ENCODE results near the gene PRELID1.
"Not testable (repeated sequence)": the region's sequence is repeated elsewhere in the genome, so short reads cannot be mapped to it uniquely, and the experiment has no call there.

The PRELID1 gene

GRCh38 chr5:177303121-177303924, at the start of gene PRELID1, which contains the start of gene RAB24:
PRELID1 (plus strand) TSS chr5:177303799; CDS start chr5:177303986, 187 bp downstream.
RAB24 (minus strand) TSS chr5:177303719; CDS start chr5:177303288, 431 bp downstream.
- DNase-seq: no peak

GRCh38 chr5:177256296-177256695, 47.3 kb upstream of the PRELID1 start:
- no peak for DNase-seq

GRCh38 chr5:177258711-177259110, 44.9 kb upstream of the PRELID1 start:
- DNase-seq: not testable (repeated sequence)

GRCh38 chr5:177260961-177261360, 42.6 kb upstream of the PRELID1 start:
- no peak for DNase-seq

- no peak for DNase-seq
Measured at GRCh38 chr5:177261510-177261909, 42.1 kb upstream of the PRELID1 start.

- no peak for DNase-seq
Measured at GRCh38 chr5:177264178-177264577, 39.4 kb upstream of the PRELID1 start.

GRCh38 chr5:177265395-177265794, 38.2 kb upstream of the PRELID1 start:
- no peak for DNase-seq

- DNase-seq: no peak
Measured at GRCh38 chr5:177269232-177269895, 34.2 kb upstream of the PRELID1 start.

- no peak for DNase-seq
Measured at GRCh38 chr5:177269976-177270375, 33.6 kb upstream of the PRELID1 start.

GRCh38 chr5:177270653-177271052, 32.9 kb upstream of the PRELID1 start:
- DNase-seq: no peak

- no peak for DNase-seq
Measured at GRCh38 chr5:177271113-177271512, 32.5 kb upstream of the PRELID1 start.

- DNase-seq: no peak
Measured at GRCh38 chr5:177275883-177276282, 27.7 kb upstream of the PRELID1 start.

- DNase-seq: no peak
Measured at GRCh38 chr5:177276886-177277285, 26.7 kb upstream of the PRELID1 start.

- DNase-seq: no peak
Measured at GRCh38 chr5:177288191-177288590, 15.4 kb upstream of the PRELID1 start.

GRCh38 chr5:177290816-177291596, 12.6 kb upstream of the PRELID1 start:
- DNase-seq: no peak

GRCh38 chr5:177291735-177292134, 11.9 kb upstream of the PRELID1 start:
- DNase-seq: no peak

GRCh38 chr5:177293819-177294581, 9.6 kb upstream of the PRELID1 start:
- DNase-seq: no peak

GRCh38 chr5:177294632-177295031, 9.0 kb upstream of the PRELID1 start:
- no peak for DNase-seq

GRCh38 chr5:177295924-177296323, 7.7 kb upstream of the PRELID1 start:
- DNase-seq: no peak

- no peak for DNase-seq
Measured at GRCh38 chr5:177296581-177296980, 7.0 kb upstream of the PRELID1 start.

GRCh38 chr5:177297922-177298321, 5.7 kb upstream of the PRELID1 start:
- DNase-seq: no peak

- DNase-seq: no peak
Measured at GRCh38 chr5:177299697-177300096, 3.9 kb upstream of the PRELID1 start.

Data from NCI-H1417 treated with DMSO at 0.1 percent for 48 hours (cell line).